Fibroblast of the aortic adventitia (primary cell): ENCODE measurements around the gene AIFM2. TPM values are rescaled to one million over a fixed set of nuclear protein-coding genes. Genes with fewer than 3 reads are reported as not detected.

Experiments
- DNase-seq: peaks from one replicate; pipeline ENCODE4 v3.0.0-alpha.2; 2010; ENCODE audit warnings: low read depth
- H3K4me3 ChIP-seq: 2 replicates; pipeline ENCODE4 v1.5.1; 2011; ENCODE audit warnings: low read depth, mild to moderate bottlenecking, control low read depth, low read length, moderate library complexity
- total RNA-seq: library from RNA; depleted of rRNA; stranded (reverse); fragments of >200 nt; gene quantifications from 2 replicates; pipeline ENCODE4 v1.2.3, GENCODE V29; 2012; ENCODE audit warnings: low replicate concordance
- TF ChIP-seq, protein P1 (sequence below): IDR thresholded peaks from 2 replicates; pipeline ENCODE4 v1.5.1; 2011; ENCODE audit warnings: mild to moderate bottlenecking, low read length, control low read depth, inconsistent platforms; ENCODE audit not compliant: insufficient read depth

Gene AIFM2
- total RNA-seq, 1 donor = 7.3 TPM

DNA sequence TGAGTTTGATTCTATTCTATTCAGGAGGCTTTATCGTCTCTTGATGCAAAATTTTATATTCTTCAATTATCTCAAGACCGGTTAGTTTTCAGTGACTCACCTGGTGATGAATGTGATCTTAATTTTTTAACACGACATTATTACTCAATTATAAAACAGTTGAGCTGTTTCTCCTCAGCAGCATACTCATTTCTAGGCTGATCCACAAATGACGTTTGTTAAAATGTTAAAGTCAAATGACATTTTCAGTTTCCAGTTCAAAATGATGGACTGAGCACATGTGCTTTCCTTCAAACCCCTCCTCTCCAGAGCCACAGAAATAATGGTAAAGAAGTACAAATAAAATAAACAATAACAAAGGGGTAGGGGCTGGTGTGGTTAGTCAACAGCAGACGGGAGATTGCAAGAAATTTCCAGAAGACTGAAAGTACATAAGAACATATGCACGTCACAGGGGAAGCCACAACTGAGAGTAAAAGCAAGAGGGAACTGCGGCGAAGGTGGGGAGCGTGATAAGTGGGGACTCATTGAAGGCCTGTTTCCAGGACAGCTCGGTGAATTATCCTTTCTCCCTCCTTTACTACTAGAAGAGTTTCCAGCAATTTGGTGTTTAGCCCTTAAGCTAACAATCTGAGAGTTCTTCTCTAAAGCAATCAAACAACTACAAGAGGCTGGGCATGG lies 69.1 kb downstream of the AIFM2 start:
- DNase-seq = no peak
- TF ChIP-seq, protein P1, sequence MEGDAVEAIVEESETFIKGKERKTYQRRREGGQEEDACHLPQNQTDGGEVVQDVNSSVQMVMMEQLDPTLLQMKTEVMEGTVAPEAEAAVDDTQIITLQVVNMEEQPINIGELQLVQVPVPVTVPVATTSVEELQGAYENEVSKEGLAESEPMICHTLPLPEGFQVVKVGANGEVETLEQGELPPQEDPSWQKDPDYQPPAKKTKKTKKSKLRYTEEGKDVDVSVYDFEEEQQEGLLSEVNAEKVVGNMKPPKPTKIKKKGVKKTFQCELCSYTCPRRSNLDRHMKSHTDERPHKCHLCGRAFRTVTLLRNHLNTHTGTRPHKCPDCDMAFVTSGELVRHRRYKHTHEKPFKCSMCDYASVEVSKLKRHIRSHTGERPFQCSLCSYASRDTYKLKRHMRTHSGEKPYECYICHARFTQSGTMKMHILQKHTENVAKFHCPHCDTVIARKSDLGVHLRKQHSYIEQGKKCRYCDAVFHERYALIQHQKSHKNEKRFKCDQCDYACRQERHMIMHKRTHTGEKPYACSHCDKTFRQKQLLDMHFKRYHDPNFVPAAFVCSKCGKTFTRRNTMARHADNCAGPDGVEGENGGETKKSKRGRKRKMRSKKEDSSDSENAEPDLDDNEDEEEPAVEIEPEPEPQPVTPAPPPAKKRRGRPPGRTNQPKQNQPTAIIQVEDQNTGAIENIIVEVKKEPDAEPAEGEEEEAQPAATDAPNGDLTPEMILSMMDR = no peak
- H3K4me3 ChIP-seq = no peak overlapping the region

Other genes starting within 250 kb of the AIFM2 start
- 10.0 and 12.2 TPM in 2 replicates for gene MACROH2A2, start 80.0 kb downstream of the AIFM2 start, total RNA-seq
- gene TYSND1, start 13.9 kb upstream of the AIFM2 start, total RNA-seq = 9.7 and 20.0 TPM in 2 replicates
- gene SAR1A, start 37.7 kb upstream of the AIFM2 start, total RNA-seq = 145 and 209 TPM in 2 replicates
- gene PPA1, start 100.6 kb upstream of the AIFM2 start, total RNA-seq = 197 and 394 TPM in 2 replicates
- gene NPFFR1, start 151.2 kb upstream of the AIFM2 start, total RNA-seq = not detected in 2 replicates
- 3.7 and 8.6 TPM in 2 replicates for gene LRRC20, start 249.8 kb upstream of the AIFM2 start, total RNA-seq